Osteocyte (in vitro differentiated cells): ENCODE measurements around the gene CENPP. TPM values are rescaled to one million over a fixed set of nuclear protein-coding genes. Genes with fewer than 3 reads are reported as not detected.

Source experiments
- DNase-seq: peaks from one replicate; pipeline ENCODE4 v3.0.0; 2021; ENCODE audit warnings: mixed read lengths; ENCODE audit not compliant: unreplicated experiment; ENCODE audit errors: extremely low spot score
- H3K27ac Mint-ChIP-seq: one replicate; pipeline ENCODE4 v1.8.0; 2021; ENCODE audit warnings: mild to moderate bottlenecking, mixed read lengths; ENCODE audit not compliant: unreplicated experiment
- H3K27me3 Mint-ChIP-seq: one replicate; pipeline ENCODE4 v1.8.0; 2021; ENCODE audit warnings: mixed read lengths; ENCODE audit not compliant: unreplicated experiment
- H3K36me3 Mint-ChIP-seq: one replicate; pipeline ENCODE4 v1.8.0; 2021; ENCODE audit warnings: mixed read lengths; ENCODE audit not compliant: unreplicated experiment
- H3K4me1 Mint-ChIP-seq: one replicate; pipeline ENCODE4 v1.8.0; 2021; ENCODE audit warnings: mixed read lengths; ENCODE audit not compliant: unreplicated experiment
- H3K4me3 Mint-ChIP-seq: one replicate; pipeline ENCODE4 v1.8.0; 2021; ENCODE audit warnings: mild to moderate bottlenecking, moderate library complexity, mixed read lengths; ENCODE audit not compliant: unreplicated experiment
- H3K9me3 Mint-ChIP-seq: one replicate; pipeline ENCODE4 v1.8.0; 2021; ENCODE audit warnings: mixed read lengths; ENCODE audit not compliant: unreplicated experiment
- CTCF ChIP-seq: fragments of 200-600 bp; sonication (generic); IDR thresholded peaks from 2 replicates; pipeline ENCODE4 v1.5.0; 2021; ENCODE audit warnings: antibody characterized with exemption, mild to moderate bottlenecking, moderate library complexity
- total RNA-seq: library from RNA; stranded (reverse); gene quantifications from 2 replicates; pipeline ENCODE4 v1.2.1, GENCODE V29; 2021

CENPP gene
- total RNA-seq, 1 donor from 2014 or later: 11.6 TPM

- H3K36me3 Mint-ChIP-seq: peaks cover 9% of the 10 kb centered on the region
Measured at GRCh38 chr9:92438900-92439526, 113.3 kb downstream of the CENPP start.

GRCh38 chr9:92439921-92440750 lies 114.4 kb downstream of the CENPP start:
- Mint-ChIP-seq H3K9me3 (peaks cover 5% of the 10 kb centered on the region), H3K4me1 (peaks cover 14% of the 10 kb centered on the region), H3K36me3 (peaks cover 9% of the 10 kb centered on the region), H3K27ac (peak overlapping the region; percentile 63), H3K27me3 (no peaks in the 10 kb centered on the region), H3K4me3 (no peak overlapping the region)
- no peak for DNase-seq
- no peak for TF ChIP-seq CTCF

More at GRCh38 chr9:92438900-92439526, 113.3 kb downstream of the CENPP start:
- Mint-ChIP-seq H3K27me3 (no peaks in the 10 kb centered on the region), H3K4me3 (no peak overlapping the region), H3K27ac (no peak overlapping the region), H3K4me1 (peaks cover 14% of the 10 kb centered on the region), H3K9me3 (peaks cover 5% of the 10 kb centered on the region)
- no peak for DNase-seq
- peak; percentile 59 for TF ChIP-seq CTCF

GRCh38 chr9:92440751-92441046 lies 114.9 kb downstream of the CENPP start:
- H3K4me3 Mint-ChIP-seq: no peak overlapping the region
- no peak for DNase-seq
- no peak overlapping the region for H3K27ac Mint-ChIP-seq
- no peaks in the 10 kb centered on the region for H3K27me3 Mint-ChIP-seq
- H3K9me3 Mint-ChIP-seq: peaks cover 5% of the 10 kb centered on the region
- no peak for TF ChIP-seq CTCF
- peaks cover 14% of the 10 kb centered on the region for H3K4me1 Mint-ChIP-seq
- peaks cover 9% of the 10 kb centered on the region for H3K36me3 Mint-ChIP-seq

GRCh38 chr9:92444841-92445240 lies 119.1 kb downstream of the CENPP start:
- Mint-ChIP-seq H3K4me3 (no peak overlapping the region), H3K27me3 (no peaks in the 10 kb centered on the region), H3K36me3 (no peaks in the 10 kb centered on the region), H3K9me3 (no peaks in the 10 kb centered on the region), H3K4me1 (peaks cover 16% of the 10 kb centered on the region), H3K27ac (no peak overlapping the region)
- DNase-seq: no peak
- no peak for TF ChIP-seq CTCF

GRCh38 chr9:92446536-92446935 lies 120.8 kb downstream of the CENPP start:
- Mint-ChIP-seq H3K36me3 (no peaks in the 10 kb centered on the region), H3K9me3 (no peaks in the 10 kb centered on the region), H3K4me3 (no peak overlapping the region), H3K27me3 (no peaks in the 10 kb centered on the region), H3K27ac (peak overlapping the region; percentile 29), H3K4me1 (peaks cover 11% of the 10 kb centered on the region)
- DNase-seq: no peak
- TF ChIP-seq CTCF: no peak
